Stimulated activated naive CD4-positive, alpha-beta T cell treated with Interleukin-2 at 50 U/mL for 16 hours (primary cell): ENCODE measurements around the gene EDN2.
A peak's percentile ranks its signal among the peaks of the same experiment; 100 is the strongest.

Experiments
- DNase-seq: peaks from one replicate; lab custom pipeline; 2025; lab: John Stamatoyannopoulos, UW

Gene EDN2

GRCh38 chr1:41498804-41499203, 14.3 kb upstream of the EDN2 start:
- no peak for DNase-seq

GRCh38 chr1:41498391-41498790, 13.9 kb upstream of the EDN2 start:
- DNase-seq, result no peak

- DNase-seq, result no peak
Observed at GRCh38 chr1:41497461-41498030, 13.1 kb upstream of the EDN2 start.

- DNase-seq, result no peak
Observed at GRCh38 chr1:41497056-41497440, 12.6 kb upstream of the EDN2 start.

DNA sequence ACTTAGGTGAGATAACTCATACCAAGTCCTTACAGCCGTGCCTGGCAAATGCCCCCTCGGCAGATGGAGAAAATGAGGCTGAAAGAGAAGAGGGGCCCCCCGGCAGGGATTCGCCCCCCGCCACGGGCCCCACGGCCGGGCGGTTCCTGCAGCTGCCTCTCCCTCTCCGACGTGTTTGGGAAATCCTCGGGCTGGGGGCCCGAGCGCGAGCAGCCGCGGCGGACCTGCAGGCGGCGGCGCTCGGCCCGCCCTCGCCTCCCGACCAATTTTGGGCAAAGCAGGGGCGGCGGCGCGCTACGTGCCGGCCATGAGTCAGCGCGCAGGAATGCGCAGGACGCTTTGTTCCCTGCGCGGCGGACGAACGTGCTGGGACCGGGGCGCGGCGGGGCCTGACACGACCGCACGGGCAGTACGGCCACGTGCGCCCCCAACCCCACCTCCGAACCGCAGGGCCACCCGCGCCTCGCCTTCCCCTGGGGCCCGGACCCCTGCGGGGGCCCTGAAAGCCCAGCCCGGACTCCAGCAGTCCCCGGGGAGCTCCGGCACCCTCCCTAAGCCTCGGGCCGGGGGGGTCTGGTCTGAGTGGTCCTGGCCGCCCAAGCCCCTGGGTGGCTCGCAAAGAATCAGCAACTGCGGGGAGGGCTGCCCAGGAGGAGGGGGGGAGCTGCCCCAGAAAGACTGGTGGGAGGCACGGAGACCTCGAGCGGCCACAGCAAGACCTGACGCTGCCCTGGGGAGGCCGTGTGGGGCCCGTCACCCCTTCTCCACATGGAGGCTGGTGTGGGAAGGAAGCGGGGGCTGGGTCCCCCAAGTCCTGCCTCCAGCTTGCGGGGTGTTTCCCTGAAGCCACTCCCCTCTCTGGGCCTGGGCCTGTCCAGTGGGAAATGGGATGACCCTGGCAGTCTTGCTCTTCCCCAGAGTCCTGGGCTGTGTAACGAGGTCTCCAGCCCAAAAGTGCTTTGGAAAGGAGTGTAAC, 11.9 kb upstream of the EDN2 start:
- peak; percentile 33 for DNase-seq

DNA sequence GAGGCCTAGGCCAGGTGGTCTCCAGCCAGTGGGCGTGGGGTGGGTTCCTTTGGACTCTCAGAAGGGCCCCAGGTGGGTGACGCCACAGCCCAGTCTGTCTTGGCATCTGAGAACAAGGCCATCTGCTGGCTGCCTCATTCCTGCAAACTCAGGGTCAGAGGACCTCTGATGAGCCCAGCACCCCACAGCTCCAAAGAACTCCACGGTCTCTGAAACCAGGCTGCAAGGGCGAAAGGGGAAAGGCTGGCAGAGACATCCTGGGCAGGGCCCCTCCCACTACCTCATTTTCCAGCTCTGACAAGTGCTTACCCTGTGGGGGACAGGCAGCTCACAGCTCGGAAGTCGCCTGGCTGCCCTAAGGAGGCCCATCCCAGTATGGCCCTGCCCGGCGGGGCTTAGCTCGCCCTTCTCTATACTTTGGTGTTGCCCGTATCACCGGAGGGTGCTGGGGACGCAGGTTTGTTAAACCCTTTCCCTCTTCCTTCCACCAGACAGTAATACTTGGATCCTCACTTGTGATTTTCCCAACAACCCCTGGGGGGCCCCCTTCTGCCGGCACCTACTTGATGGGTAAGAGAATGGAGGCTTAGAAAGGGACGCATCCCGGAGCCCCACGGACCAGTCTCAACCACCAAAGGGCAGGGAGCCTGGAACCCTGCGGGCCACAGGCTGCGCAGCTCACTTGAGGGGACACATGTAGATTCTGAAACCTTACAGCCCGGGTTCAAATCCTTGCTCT, 10.9 kb upstream of the EDN2 start:
- no peak for DNase-seq

GRCh38 chr1:41494351-41495209, 10.1 kb upstream of the EDN2 start:
- DNase-seq, result no peak

- DNase-seq, result no peak
Observed at GRCh38 chr1:41493626-41494350, 9.3 kb upstream of the EDN2 start.

GRCh38 chr1:41493117-41493536, 8.6 kb upstream of the EDN2 start:
- no peak for DNase-seq

DNA sequence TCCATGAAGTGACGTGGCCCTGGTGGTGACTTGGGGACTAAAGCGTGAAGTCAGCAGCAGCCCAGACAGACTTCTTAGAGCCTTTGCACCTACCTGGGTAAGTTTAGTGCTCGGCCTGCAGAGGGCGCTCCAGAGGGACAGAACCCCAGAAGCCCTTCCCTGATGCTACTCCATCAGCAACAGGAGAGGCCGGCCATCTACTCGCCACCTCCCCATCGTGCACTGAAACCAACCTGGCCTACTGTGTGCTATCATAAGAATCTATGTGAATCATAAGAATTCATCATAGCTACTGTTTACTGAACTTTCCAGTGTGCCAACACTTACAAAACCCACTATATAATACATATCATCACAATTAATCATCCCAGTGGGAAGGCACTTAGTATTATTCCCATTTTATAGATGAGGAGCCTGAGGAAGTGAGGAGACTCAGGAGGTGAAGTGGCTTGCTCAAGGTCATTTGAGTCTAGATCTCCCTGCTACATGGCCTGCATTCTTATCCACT, 7.9 kb upstream of the EDN2 start:
- no peak for DNase-seq

GRCh38 chr1:41490911-41491310, 6.4 kb upstream of the EDN2 start:
- DNase-seq, result no peak

GRCh38 chr1:41489561-41489960, 5.1 kb upstream of the EDN2 start:
- no peak for DNase-seq

GRCh38 chr1:41488040-41488951, 3.8 kb upstream of the EDN2 start:
- DNase-seq, result no peak

- DNase-seq, result no peak
Observed at GRCh38 chr1:41487126-41488039, 2.9 kb upstream of the EDN2 start.

GRCh38 chr1:41486371-41487125, 2.1 kb upstream of the EDN2 start:
- DNase-seq, result no peak

DNA sequence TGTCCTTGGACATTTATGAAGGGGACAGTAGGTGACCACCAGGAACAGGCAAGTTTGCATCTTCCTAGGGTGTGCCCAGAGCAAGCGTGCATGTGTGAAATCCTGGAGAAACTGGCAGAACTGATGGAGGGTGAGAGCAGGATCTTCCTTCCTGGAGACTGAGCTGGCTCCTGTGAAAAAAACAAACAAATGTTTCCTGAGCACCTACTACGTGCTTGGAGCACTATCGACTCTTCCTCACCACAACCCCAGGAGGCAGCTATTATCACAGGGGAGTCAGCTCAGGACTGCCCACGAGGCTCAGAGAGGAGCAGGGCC, 1.5 kb upstream of the EDN2 start:
- no peak for DNase-seq

- DNase-seq, result no peak
Observed at GRCh38 chr1:41485605-41486004, 1.1 kb upstream of the EDN2 start.

- no peak for DNase-seq
Observed at GRCh38 chr1:41483960-41484401, 502 bp downstream of the EDN2 start.
